Esophagus muscularis mucosa (tissue), 4 donors: ENCODE measurements around the gene SDC1. TPM values are rescaled to one million over a fixed set of nuclear protein-coding genes. Genes with fewer than 3 reads are reported as not detected.

ENCODE experiments used
- DNase-seq: peaks from one replicate; pipeline ENCODE4 v3.0.0-alpha.2; 2017; ENCODE audit errors: extremely low spot score
- H3K27ac ChIP-seq, 4 donors: fragments of 200-600 bp; sonication (generic); replicated peaks in 1 of 4; 1 replicate in 3 of 4; 2 replicates in 1 of 4; pipeline ENCODE4 v1.5.1; 2016 to 2019; ENCODE audit warnings: mild to moderate bottlenecking in 1 of 4
- H3K27me3 ChIP-seq, 4 donors: fragments of 200-600 bp; sonication (generic); one replicate each; pipeline versions ENCODE4 v1.5.1 to v1.6.0; 2016 to 2019
- H3K36me3 ChIP-seq, 4 donors: fragments of 200-600 bp; sonication (generic); one replicate each; pipeline ENCODE4 v1.5.1; 2016 to 2019
- H3K4me1 ChIP-seq, 4 donors: fragments of 200-600 bp; sonication (generic); one replicate each; pipeline ENCODE4 v1.5.1; 2016 to 2019
- H3K4me3 ChIP-seq, 4 donors: fragments of 200-600 bp; sonication (generic); 1 replicate in 2 of 4; 2 replicates in 2 of 4; pipeline ENCODE4 v1.5.1; 2016 to 2019; ENCODE audit warnings: mild to moderate bottlenecking in 4 of 4, moderate library complexity in 1 of 4
- H3K9me3 ChIP-seq, 4 donors: fragments of 200-600 bp; sonication (generic); 1 replicate in 3 of 4; 2 replicates in 1 of 4; pipeline ENCODE4 v1.5.1; 2016 to 2019
- EP300 ChIP-seq: sonication (generic); formaldehyde crosslinking; IDR thresholded peaks from one replicate; pipeline ENCODE4 v1.6.1; 2017; ENCODE audit warnings: antibody characterized with exemption
- POLR2A ChIP-seq: fragments of 450-650 bp; IDR thresholded peaks from one replicate; pipeline ENCODE4 v1.6.1; 2017; ENCODE audit warnings: antibody characterized with exemption, moderate library complexity, mild to moderate bottlenecking, low read depth
- POLR2AphosphoS5 ChIP-seq, 2 donors: sonication (generic); formaldehyde crosslinking; IDR thresholded peaks; one replicate each; pipeline ENCODE4 v1.6.1; 2017; ENCODE audit warnings: antibody characterized with exemption in 2 of 2
- WGBS: methylation state at CpG from one replicate; pipeline ENCODE4 v1.1.5; 2018; 5-methylcytosine and 5-hydroxymethylcytosine counted together
- intact Hi-C: fragments of 100-400 bp; cut with DNase I; formaldehyde crosslinking; loops from one replicate; pipeline ENCODE4 v1.15.1; 2023
- total RNA-seq, 4 donors: library from RNA; depleted of rRNA; stranded (reverse); fragments of >200 nt; gene quantifications; one replicate each; pipeline versions ENCODE4 v1.1.0 to v1.2.1, GENCODE V29; 2016
- TF ChIP-seq, protein P1 (sequence below), 3 experiments: fragments of 200-600 bp in 2 of 3; fragments of 450-650 bp in 1 of 3; sonication (generic) in 2 of 3; IDR thresholded peaks; one replicate each; pipeline ENCODE4 v1.5.1; 2017 to 2019; ENCODE audit warnings: antibody characterized with exemption in 3 of 3, mild to moderate bottlenecking in 2 of 3, moderate library complexity in 1 of 3

SDC1 gene
- total RNA-seq, 4 donors from 2014 or later: 0.33 to 1.6 (median 0.47) TPM

GRCh38 chr2:20188851-20189250 lies 36.1 kb downstream of the SDC1 start:
- TF ChIP-seq POLR2A: no peak
- TF ChIP-seq POLR2AphosphoS5 (IDR thresholded peaks at IDR 0.05): no peak
- TF ChIP-seq, protein P1, sequence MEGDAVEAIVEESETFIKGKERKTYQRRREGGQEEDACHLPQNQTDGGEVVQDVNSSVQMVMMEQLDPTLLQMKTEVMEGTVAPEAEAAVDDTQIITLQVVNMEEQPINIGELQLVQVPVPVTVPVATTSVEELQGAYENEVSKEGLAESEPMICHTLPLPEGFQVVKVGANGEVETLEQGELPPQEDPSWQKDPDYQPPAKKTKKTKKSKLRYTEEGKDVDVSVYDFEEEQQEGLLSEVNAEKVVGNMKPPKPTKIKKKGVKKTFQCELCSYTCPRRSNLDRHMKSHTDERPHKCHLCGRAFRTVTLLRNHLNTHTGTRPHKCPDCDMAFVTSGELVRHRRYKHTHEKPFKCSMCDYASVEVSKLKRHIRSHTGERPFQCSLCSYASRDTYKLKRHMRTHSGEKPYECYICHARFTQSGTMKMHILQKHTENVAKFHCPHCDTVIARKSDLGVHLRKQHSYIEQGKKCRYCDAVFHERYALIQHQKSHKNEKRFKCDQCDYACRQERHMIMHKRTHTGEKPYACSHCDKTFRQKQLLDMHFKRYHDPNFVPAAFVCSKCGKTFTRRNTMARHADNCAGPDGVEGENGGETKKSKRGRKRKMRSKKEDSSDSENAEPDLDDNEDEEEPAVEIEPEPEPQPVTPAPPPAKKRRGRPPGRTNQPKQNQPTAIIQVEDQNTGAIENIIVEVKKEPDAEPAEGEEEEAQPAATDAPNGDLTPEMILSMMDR (IDR thresholded peaks at IDR 0.05): no peak
- no peak for TF ChIP-seq EP300
- WGBS: 68% methylated on average over 6 of the region's 6 CpGs
- H3K27ac ChIP-seq: no peak overlapping the region
- H3K36me3 ChIP-seq: no peaks in the 10 kb centered on the region
- peaks cover 0 to 3% (median 0%) of the 10 kb centered on the region in 4 donors for H3K4me1 ChIP-seq
- no peaks in the 10 kb centered on the region for H3K27me3 ChIP-seq
- no peak for DNase-seq
- no peaks in the 10 kb centered on the region for H3K9me3 ChIP-seq
- no peak overlapping the region for H3K4me3 ChIP-seq
- intact Hi-C loops: no loop called here

- no peaks in the 10 kb centered on the region for H3K27me3 ChIP-seq
- TF ChIP-seq POLR2AphosphoS5 (IDR thresholded peaks at IDR 0.05) (no peak), POLR2A (no peak), EP300 (no peak)
- TF ChIP-seq, protein P1 (IDR thresholded peaks at IDR 0.05): no peak
- H3K9me3 ChIP-seq: no peaks in the 10 kb centered on the region
- H3K4me3 ChIP-seq: no peak overlapping the region
- no peak overlapping the region for H3K27ac ChIP-seq
- 86% methylated on average over 1 of the region's 2 CpGs for WGBS
- H3K36me3 ChIP-seq: no peaks in the 10 kb centered on the region
- DNase-seq: no peak
- intact Hi-C loops: no loop called here
- peaks cover 0 to 3% (median 0%) of the 10 kb centered on the region in 4 donors for H3K4me1 ChIP-seq
These were observed 36.7 kb downstream of the SDC1 start for GRCh38 chr2:20188201-20188600.

DNA sequence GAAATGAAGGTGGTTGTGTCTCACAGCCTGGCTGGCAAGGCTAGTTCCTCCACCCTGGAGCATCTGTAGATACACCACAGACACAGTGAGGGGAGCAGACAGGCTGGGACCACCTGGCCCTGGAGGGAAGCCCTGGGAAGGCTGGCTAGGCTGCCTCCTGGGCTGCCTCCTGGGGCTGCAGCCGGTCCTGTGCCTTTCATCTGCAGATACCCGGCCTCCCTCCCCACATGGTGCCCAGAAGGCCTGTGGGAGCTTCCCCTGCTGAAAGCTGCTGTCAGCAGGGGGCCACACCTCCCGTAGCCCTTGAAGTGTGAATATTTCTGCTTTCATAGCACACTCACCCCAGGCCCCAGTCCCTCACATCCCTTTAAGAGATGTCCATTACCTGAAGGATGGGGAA lies 37.6 kb downstream of the SDC1 start:
- intact Hi-C loops: no loop called here
- 85% methylated on average over 3 of the region's 3 CpGs for WGBS

DNA sequence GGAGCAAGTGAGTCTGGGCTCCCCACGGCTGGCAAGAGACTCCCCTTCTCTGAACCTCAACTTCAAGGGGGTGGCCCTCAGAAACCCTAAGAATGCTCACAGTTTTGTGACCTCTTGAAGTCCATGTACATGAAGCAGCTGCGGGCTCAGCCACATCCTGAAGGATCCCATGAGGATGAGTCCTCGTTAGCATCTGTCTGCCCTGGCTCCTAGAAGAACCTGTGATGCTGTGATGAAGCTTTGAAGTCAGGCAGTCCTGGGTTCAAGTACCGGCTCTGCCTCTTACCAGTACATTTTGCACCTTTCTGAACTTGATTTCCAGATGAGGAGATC lies 38.1 kb downstream of the SDC1 start:
- Histone ChIP-seq H3K27me3 (no peaks in the 10 kb centered on the region), H3K27ac (no peak overlapping the region), H3K36me3 (no peaks in the 10 kb centered on the region), H3K4me1 (peaks cover 0 to 3% (median 0%) of the 10 kb centered on the region in 4 donors), H3K9me3 (no peaks in the 10 kb centered on the region), H3K4me3 (no peak overlapping the region)
- intact Hi-C loops: no loop called here
- TF ChIP-seq EP300: no peak
- TF ChIP-seq POLR2A: no peak
- TF ChIP-seq, protein P1 (IDR thresholded peaks at IDR 0.05): no peak
- TF ChIP-seq POLR2AphosphoS5 (IDR thresholded peaks at IDR 0.05): no peak
- WGBS: 84% methylated on average over 2 of the region's 4 CpGs
- no peak for DNase-seq

More for the DNA sequence above, 37.6 kb downstream of the SDC1 start:
- Histone ChIP-seq H3K4me1 (peaks cover 0 to 3% (median 0%) of the 10 kb centered on the region in 4 donors), H3K9me3 (no peaks in the 10 kb centered on the region), H3K27ac (no peak overlapping the region), H3K4me3 (no peak overlapping the region), H3K27me3 (no peaks in the 10 kb centered on the region), H3K36me3 (no peaks in the 10 kb centered on the region)
- no peak for DNase-seq
- TF ChIP-seq POLR2AphosphoS5 (IDR thresholded peaks at IDR 0.05) (no peak), EP300 (no peak), POLR2A (no peak)
- TF ChIP-seq, protein P1 (IDR thresholded peaks at IDR 0.05): no peak

GRCh38 chr2:20186078-20186854 lies 38.7 kb downstream of the SDC1 start:
- no peaks in the 10 kb centered on the region for H3K36me3 ChIP-seq
- H3K4me3 ChIP-seq: no peak overlapping the region
- TF ChIP-seq POLR2A: no peak
- no peak for DNase-seq
- no peak overlapping the region for H3K27ac ChIP-seq
- WGBS: 90% methylated on average over 8 of the region's 13 CpGs
- no peaks in the 10 kb centered on the region for H3K9me3 ChIP-seq
- H3K4me1 ChIP-seq: no peaks in the 10 kb centered on the region
- intact Hi-C loops: no loop called here
- H3K27me3 ChIP-seq: no peaks in the 10 kb centered on the region
